Forelimb muscle (tissue), 1 donor: ENCODE measurements around the gene ECD. TPM values are rescaled to one million over a fixed set of nuclear protein-coding genes. Genes with fewer than 3 reads are reported as not detected.

ENCODE experiments used
- DNase-seq: peaks from one replicate; pipeline ENCODE4 v3.0.0-alpha.2; 2013; ENCODE audit warnings: low read depth
- polyA plus RNA-seq: library from polyadenylated mRNA; unstranded; fragments of 120-200 nt; gene quantifications from one replicate; pipeline ENCODE4 v1.2.1, GENCODE V29; 2013; ENCODE audit not compliant: insufficient read length

The ECD gene
- polyA plus RNA-seq, 1 donor, result 21.0 TPM

DNA sequence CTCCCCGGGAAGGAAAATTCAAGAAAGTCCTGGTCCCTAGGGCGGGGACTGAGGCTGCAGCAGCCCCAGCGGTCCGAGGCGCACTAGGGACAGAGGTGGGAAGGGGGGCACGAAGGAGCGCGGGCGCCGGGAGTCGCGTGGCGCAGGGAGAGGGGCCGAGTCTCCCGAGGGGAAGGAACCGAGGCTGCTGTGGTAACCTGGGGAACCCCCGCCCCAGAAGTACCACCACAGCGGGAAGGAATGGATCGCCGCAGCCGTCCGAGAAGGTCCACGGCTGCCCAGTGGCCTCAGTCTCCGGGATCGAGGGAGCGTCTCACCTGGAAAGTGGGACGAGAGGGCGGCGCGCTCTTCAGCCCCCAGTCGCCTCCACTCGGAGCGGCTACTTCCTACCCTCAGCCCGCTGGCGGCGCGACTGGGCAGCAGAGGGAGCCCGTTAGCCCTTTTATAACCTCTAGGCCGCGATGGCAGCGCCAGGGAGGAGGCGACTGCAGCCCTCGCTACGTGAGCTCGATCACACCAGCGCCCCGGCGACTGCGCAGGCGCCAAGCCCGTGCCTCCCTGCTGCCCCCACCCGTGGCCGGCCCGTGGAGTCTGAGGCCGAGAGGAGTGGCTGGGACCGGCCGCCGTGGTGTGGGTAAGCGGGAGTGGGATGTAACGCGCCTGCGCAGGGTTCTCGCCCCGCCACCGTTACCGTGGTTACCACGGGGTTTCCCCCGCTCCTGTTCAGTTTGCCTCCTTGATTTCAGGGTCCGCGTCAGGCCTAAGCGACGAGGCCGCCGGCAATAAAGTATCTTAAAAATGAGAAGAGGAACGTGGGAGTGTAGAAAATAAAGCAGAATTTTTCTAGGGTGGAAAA, 71.1 kb downstream of the ECD start, which contains the start of gene P4HA1:
TSS of gene P4HA1 (minus strand) at position 418 of the 856 bp plus-strand sequence. CDS start 21,983 bp downstream, outside the sequence.
- peak; percentile 88 for DNase-seq

DNA sequence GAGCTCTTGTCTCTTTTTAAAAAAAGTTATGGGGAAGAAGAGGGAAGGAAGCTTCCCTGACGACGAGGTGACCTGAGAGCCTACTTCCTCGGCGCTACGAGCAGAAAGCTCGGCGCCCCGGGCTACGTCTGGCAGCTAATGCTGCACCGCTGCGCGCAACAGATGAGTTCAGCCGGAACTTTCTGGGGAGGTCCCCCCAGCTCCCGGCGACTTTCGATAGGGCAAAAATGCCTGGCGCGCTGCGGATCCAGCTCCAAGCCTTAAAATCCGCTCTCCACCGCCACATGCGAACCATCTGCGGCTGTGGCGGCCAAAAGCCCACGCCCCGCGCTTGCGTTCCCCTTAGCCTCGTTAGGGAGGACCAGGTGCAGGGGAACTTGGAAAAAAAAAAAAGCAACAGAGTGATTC, 71.8 kb downstream of the ECD start:
- no peak for DNase-seq

DNA sequence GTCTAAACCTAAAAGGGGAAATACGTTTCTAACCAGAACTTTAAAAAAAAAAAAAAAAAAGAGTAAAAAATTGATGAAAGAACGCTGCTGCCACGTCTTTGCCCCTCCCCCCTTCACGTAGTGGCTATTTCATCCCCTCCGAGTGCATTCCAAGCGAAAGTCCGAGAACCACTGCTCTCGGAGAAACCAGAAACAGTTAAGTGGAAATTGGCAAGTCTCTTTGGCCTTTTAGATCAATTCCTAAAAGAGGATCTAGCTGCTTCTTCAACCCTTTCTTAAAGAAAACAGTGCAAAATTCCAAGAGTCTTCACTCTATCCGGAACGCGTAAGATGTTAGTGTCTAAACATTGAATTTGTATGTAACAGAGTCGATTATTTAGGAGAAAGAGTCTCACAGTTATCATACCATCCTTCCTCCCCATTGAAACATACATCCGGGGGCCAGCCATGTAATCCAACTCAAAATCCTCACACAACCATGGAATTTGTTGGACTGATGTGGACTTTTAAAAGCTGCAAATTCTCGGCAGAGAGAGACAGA, 72.3 kb downstream of the ECD start:
- DNase-seq, result peak; percentile 79

DNA sequence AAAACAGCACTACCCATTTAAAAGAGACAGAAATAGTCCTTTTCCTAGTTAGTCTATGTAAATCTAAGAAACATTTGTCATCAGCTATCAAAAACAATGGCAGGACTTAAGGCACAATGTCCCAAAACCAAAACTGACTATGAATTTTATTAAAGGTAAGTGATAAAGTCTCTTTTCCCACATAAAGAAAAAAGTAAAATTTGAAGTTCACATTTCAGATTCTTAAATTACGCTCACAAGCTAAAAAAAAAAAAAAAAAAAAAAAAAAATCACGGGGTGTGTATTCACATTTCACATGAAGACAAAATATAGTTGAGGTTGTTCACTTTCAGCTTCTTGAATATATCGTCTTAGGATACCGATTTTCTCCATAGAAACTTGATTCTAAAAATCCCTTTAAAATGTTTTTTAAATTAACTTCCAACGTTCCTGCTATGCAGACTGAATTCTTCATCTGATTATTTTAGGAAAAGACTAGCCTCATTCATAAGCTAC, 72.8 kb downstream of the ECD start:
- no peak for DNase-seq

DNA sequence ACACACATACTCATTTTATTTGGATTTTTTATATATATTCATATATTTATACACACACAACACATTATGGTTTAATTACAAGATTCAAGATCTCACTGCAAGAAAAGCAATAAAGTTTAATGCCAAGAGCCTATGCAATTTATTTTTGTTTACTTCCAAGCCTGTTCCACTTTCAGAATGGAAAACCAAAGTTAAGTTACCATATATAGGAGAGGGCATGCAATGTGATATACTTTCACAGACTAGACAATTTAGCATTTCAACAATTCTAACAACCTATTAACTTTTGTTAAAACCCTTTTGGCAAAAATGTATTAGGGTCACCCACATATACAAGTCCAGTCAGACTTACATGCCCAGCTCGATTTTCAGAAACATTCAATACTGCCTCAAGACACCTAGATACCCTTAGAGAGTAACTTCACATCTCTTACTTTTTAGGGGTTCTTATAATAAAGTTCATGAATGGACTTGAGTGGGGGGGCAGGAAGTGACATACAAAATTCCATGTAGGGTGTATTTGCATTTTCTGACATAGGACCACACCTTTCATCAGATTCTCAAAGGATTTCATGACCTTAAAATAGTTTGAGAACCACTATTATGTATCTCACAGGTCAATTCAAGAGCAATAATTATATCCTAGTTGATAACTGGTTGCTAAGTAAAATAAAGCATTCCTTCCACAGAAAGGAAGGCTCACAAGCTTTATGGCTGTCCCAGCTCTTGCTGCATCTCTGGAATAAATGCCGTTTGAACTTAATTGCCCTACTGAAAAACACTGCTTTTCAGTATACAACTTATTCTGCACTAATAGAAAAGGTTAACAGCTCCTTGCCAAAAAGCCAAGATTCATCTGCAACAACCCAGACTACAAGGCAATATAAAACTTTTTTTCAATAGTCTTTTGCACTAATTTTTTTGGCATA, 73.6 kb downstream of the ECD start:
- DNase-seq, result no peak

DNA sequence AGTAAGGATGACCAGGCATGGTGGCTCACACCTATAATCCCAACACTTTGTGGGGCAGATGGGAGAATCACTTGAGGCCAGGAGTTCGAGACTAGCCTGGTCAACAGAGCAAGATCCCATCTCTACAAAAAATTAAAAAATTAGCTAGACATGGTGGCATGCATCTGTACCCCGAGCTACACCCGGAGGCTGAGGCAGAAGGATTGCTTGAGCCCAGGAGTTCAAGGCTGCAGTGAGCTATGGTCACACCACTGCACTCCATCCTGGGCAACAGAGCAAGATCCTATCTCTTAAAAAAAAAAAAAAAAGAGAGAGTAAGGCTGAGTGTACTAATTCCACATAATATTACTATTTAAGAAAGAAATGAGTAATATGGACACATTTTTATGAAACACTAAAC, 75.0 kb downstream of the ECD start:
- no peak for DNase-seq

DNA sequence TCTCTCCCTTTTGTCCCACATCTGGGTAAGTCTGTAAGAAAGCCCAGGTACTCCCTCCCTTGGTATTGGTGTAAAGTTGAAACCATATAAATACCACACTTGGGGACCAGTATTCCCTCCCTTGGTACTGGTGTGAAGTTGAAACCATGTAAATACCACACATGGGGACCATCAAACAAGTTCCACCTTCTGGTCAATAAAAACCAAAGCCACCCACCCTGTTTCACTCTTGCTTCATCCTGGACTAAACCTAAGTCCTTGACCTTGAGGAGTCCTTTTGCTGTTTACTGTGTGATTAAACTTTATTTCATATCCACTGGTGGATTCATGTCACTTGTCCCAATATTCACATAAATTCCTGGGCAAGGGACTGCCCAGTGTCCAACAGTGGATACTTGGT, 79.5 kb downstream of the ECD start:
- DNase-seq, result no peak

DNA sequence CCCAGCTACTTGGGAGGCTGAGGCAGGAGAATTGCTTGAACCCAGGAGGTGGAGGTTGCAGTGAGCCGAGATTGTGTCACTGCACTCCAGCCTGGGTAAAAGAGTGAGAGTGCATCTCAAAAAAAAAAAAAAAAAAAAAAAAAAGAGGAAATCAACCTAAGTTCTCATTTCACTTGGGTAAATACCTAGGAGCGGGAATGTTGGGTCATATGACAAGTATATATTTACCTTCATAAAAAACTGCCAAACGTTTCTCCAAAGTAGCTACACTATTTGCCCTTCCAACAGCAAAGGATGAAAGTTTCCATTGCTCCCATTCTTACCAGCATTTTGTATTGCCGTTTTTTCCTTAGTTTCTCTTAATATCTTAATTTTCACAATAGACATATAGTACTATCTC, 81.0 kb downstream of the ECD start:
- no peak for DNase-seq

DNA sequence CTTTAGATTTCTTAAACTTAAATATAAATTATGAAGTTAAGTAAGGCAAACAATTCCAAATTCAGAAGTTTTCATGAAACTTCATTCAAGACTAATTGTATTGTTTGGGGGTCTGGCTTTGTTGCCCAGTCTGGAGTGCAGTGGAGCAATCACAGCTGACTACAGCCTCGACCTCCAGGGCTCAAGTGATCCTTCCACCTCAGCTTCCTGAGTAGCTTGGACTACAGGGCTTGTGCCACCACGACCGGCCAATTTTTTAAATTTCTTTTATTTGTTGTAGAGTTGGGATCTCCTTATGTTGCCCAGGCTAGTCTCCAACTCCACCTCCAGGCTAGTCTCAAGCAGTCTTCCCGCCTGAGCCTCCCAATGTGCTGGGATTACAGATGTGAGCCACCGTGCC, 83.6 kb downstream of the ECD start:
- DNase-seq, result no peak

Other genes with a start within 250 kb of the ECD start
- 0.16 TPM for gene PLA2G12B, start 213.2 kb downstream of the ECD start, polyA plus RNA-seq
- 46.6 TPM for gene P4HA1, start 71.1 kb downstream of the ECD start, polyA plus RNA-seq
- 4.0 TPM for gene NUDT13, start 57.6 kb downstream of the ECD start, polyA plus RNA-seq
- gene FAM149B1, start 111 bp upstream of the ECD start, polyA plus RNA-seq, result 23.4 TPM
- gene DNAJC9, start 79.2 kb upstream of the ECD start, polyA plus RNA-seq, result 19.8 TPM
- 67.4 TPM for gene MRPS16, start 84.6 kb upstream of the ECD start, polyA plus RNA-seq
- 2.3 TPM for gene CFAP70, start 190.9 kb upstream of the ECD start, polyA plus RNA-seq
- 57.9 TPM for gene ANXA7, start 246.1 kb upstream of the ECD start, polyA plus RNA-seq